ENCODE measurements around the gene ELAVL4.

Gene ELAVL4

DNA sequence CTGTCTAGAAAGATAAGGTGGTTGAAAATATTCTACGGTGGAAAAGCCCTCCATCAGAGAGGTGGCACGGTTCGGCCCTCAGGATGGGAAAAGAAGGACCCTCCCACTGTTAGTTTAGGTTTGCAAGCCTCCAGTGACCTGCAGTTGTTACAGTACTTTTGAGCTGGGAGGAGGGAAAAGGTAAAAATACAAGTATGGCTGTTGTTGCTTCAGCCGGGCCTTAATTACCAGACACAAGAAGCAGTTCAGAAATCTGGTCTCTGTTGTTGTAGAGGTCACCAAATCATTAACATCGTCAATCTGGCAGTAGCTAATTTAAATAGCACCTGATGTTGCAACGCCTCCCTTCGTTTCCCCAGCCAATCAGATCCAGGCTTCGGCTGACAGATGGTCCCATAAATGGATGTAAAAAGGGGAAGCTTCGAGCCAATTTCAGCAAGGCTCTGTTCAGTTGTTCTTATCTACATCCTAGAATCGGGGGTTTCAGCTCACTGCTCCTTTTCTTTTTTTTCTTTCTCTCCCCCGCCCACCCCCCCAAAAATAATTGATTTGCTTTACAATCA lies at the start of gene ELAVL4:
TSS of gene ELAVL4 (plus strand) at position 424 of the 563 bp plus-strand sequence. CDS start 270 bp downstream, outside the sequence.
- DNase-seq: no peak

DNA sequence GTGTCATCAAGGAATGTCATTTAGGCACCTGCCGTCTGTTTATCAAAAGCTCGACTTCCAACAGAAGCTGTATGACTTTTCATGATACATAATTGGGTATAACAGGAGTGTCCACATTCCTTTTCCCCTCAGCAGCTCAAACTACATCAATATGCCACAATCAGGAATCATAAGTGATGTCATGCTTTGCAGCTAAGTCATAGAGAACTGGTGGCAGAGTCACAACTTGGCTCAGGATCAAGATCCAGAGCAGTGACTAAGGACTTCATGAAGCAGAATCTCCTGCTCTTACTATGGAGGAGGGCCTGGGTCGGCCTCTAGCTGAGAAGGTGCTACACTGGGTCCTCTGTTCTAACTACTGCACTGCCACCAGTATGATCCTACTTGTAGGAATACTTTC lies 48.4 kb upstream of the ELAVL4 start:
- no peak for DNase-seq

DNA sequence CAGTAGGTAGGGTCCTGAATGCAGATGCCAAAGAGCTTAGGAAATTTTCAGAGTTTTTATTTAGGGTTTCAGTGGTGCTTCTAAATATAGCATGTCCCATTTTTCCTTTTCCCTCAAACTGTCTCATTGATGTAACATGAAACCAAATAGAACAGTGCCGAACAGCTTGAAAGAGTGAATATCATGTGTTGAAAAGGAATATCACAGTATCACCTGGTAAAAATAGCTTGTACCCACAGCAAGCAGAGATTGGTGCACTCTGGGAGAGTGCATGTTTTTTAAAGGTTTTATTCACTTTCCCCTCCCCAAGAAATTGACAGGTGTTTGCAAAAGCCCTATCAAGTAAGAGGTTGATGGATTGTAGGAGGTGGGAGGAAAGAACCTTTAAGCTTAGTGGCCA lies 41.9 kb upstream of the ELAVL4 start:
- no peak for DNase-seq

DNA sequence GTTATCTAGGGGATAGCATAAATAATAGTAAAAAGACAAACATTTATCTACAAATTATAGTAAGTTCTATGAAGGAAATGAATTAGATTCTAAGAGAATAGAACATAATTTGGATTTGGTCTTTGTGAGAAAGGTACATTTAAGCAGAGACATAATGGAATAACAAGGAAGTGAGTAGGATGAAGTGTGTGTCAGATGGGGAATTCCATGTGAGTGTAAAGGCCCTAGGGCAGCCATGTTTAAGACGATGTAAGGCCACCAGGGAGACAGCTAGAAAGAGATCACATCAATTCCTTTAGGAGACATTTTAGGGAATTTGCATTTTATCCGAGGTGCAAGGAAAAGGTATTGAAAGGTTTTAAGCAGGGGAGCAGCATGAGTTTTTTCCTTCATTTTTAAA lies 33.8 kb upstream of the ELAVL4 start:
- DNase-seq: no peak

DNA sequence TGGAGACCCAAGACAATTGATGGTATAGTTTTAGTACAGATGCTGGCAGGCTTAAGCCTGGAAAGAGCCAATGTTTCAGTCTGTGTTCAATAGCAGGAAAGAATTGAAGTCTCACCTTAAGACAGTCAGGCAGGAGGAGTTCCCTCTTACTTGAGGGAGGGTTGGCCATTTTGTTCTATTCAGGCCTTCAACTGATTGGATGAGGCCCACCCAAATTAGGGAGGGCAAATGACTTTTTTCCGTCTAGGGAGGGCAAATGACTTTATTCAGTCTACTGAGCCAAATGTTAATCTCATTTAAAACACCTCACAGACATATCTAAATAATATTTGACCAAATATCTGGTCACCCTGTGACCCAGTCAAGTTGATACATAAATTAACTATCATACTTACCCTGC lies 31.4 kb upstream of the ELAVL4 start:
- DNase-seq: no peak

DNA sequence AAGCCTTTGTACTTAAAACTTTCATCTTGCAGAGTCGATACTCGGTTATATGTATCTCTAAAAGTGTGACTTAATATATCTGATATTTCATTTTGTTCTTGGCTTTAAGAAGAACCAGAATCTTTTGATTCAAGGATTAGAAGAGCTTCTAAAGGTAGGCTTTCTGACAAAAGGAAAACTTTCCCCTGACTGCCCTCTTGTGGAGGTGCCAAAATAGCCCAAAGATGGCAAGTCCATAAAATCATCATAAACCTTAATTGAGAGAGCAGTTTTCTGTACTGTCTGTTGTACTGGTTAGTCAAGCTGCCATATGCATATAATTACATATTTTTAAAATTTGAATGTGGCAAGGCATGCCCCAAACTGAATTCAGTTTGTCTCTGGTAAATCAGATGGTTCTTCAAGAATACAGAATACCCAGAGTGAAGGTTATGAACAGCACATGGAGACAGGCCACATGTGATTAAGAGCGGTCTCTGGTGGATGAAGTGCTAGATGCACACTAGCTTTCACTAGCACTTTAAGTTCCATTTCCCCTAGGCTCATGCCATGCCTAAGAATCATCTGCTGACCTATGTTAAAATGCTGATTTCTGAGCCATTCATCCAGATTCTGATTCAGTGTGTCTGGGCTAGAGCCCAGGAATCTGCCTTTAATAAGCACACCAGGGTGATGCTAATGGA lies 27.7 kb upstream of the ELAVL4 start:
- DNase-seq: no peak

DNA sequence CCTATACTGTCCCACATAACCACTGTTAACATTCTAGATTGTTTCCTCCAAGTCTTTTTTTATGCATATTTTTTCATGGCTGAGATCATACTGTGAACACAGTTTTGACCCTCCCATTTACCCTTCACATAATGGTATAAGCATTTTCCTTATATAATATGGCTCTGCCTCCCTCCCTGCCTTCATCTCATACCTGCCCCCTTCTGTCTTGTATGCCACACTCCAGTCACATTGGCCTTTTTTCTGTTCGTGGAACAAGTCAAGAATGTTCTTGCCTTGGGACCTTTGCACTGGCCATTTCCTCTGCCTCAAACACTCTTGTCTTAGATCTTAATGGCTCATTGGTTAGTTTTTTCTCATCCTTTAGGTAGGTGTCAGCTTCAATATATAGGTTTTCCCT lies 24.3 kb upstream of the ELAVL4 start:
- no peak for DNase-seq

DNA sequence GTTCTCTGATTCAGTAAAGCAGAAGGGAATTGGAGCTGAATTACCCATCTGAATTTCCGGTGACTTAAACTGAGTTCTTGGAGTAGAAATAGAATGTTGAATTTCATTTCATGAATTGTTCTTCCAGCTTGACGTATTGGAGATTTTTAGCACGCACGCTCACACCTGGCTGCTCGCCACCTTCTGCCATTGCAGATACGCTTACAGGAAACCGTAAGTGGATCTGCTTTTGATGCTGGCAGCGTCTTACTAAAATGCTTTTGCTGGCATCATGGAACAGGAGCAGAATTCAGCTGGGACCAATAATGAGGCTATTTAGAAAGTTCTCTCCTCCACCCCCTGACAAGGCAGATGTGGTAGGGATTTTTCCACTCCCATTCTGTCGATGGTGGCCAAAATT lies 17.7 kb upstream of the ELAVL4 start:
- no peak for DNase-seq

DNA sequence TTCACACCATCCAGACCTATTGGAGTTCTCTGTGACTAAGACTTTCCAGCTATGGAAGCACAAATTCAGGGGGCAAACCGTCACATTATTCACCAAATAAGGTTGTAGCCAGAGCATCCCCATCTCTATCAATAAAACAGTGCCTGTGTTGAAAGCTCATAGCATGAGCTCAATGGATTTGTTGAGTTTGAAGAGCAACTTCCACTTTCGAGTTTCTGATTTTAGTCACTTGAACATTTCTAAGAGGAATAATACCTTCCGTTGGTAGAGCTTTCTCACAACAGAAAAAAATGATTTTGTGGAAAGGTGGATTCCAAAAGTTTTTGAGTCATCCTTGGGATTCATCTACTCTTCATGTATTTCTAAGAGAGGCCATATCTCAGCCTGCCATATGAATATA lies 13.0 kb upstream of the ELAVL4 start:
- no peak for DNase-seq

DNA sequence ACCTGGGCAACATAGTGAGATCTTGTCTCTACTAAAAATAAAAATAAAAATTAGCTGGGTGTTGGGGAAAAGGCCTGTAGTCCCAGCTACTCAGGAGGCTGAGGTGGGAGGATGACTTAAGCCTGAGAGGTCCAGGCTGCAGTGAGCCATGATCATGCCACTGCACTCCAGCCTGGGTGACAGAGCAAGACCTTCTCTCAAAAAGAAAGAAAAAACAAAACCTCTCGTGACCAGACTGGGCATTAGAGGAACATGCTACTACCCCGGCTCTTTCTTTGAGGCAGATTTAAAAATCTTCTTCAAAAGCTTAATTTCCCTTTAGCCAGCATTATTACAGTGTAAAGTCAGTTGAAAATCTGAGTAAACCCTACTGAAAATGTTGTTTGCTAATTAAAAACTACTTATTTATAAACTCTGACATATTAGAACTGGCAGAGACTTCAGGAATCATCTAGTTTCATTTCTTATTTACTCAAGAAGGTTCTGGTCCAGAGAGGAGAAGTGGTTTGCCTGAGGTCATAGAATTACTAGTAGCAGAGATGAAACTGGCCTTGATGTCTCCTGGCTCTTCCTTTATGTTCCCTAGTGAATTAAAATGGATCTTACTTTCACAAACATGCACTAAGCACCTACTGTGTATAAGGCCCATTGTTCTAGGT lies 11.6 kb upstream of the ELAVL4 start:
- no peak for DNase-seq

DNA sequence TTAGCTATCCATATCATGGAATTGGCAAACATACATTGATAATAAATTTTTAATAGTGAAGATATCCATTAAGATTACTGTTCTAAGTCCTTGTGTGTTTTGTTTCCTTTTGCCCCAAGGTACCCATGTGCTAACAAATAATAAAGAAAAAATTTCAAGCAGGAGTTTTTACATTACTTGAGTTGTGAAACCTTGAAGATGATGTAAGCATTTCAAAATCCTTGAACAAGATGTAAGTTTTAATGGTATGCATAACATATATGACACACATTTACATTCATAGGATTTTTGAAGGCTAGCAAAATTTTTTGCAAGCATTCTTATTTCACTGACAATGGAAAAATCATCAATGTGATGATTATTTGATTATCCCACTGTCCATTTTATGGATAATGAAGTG lies 10.9 kb upstream of the ELAVL4 start:
- DNase-seq: no peak

DNA sequence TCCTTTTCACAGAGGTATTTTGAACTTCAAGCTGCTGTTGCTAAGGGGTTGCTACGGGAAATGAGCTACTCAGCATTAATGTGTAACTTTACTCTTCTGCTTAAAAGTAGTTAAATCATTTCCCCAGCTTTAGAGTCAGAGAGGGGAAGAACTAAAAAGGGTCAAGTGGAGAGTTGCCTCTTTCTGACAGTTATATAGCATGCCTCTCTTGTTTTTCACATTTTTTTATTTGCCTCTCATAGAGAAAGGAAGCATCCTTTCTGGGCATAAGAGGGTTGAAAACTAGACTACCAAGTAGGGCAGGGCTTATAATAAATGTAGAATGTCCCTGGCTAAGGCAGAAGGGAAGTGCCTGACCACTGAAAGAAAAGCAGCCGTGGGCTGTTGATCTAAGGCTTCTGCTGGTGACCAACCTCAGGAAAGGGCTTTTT lies 10.1 kb upstream of the ELAVL4 start:
- DNase-seq: no peak

DNA sequence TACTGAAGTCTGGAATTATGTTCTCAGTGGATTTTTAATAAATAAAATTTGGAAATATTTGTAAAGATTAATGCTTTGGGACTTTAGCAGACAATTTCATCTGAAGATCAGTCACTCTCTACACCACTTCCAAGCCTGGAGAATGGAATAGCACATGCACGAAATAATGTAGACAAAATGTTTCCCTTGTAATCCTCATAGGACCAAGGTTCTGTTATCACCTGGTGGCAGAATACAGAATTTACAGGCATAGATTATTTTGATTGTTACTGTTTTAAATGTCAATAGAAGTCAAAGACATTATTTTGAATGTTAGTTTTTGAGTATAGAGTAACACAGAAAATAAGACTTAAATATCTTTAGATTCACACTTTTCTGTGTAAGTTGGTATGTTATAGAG lies 9.1 kb upstream of the ELAVL4 start:
- no peak for DNase-seq

DNA sequence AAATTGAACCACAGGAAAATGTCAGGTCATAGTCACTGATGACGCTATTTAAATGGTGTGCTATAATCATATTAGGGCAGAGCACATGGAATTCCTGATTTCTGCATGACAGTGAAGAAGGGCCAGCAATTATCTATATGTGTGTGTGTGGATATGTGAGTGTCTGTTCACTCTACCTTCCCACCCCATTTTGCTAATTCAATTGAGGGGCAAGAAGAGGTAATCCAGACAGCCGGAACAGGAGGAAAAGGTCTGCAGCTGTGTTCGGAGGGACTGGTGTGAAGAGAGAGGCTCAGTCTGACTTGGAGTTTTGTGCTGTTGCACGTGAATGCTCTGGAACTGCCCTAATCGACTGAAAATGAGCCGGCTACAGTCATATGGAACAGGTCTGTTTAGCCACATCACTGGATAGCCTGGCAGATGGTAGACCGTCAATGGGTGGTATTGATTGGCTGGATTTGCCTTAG lies 5.1 kb upstream of the ELAVL4 start:
- no peak for DNase-seq

DNA sequence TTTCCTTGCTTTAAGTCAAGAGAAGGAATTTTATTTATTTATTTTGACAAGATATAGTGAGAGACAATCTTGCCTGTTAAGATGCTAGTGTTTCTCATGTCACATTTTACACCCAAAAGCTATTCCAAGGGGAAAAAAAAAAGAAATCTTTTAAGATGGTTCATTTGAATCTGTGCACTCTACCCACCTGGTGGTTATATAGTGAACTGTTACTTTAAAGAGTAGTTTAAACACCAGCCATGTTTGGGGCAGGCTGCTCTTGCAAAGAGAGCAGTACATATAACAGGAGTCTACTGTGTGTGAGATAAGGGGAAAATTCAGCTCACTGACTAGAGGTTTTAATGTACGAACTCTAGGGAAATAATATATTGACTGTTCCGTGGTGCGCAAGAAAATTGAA lies 3.3 kb upstream of the ELAVL4 start:
- no peak for DNase-seq

DNA sequence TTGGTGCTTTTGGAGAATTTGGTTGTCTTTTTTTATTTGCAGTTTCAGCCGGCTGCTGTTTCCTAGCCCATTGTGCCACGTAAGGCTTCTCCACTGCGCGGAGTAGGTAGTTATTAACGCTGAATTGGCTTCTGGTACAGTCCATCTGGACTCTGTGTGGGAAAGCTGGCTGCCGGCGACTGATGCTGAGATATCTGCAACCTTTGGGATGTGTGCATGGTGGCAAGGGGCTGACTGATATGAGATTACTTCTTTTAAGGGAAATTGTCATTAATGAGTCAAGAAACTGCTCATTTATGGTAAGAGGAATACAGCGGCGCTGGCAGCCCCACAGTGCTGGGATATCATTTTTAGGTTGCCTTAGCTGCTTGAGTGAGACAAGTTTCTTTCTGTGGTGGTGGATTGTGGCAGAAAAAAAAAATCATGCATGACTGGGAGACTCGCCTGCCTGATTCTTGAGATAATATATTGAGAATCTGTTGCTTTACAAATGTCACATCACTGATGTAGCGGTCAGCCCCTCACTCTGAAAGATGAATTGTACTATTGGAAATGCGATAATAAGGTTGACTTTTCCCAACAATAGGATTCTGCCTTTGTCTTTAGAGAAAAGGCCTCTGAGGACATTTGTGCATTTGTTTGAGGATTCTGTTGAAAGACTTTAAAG lies 2.5 kb upstream of the ELAVL4 start:
- DNase-seq: no peak

DNA sequence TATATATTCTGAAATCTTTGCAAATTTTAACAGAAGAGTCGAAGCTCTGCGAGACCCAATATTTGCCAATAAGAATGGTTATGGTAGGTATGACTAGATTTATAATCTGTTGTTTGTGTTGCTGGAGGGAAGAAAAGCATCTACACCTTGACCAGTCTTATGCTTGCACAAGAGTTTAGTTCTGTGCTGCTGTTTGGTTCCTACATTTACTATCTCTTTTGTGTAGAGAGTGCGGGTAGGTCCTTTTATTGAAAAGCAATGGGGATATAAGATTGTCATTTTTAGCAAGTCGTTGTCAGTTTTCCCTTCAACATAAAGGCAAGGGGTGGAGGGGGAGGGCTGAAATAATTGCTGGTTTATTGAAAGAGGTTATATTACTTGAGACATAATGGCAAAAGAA lies 396 bp downstream of the ELAVL4 start:
- DNase-seq: no peak

DNA sequence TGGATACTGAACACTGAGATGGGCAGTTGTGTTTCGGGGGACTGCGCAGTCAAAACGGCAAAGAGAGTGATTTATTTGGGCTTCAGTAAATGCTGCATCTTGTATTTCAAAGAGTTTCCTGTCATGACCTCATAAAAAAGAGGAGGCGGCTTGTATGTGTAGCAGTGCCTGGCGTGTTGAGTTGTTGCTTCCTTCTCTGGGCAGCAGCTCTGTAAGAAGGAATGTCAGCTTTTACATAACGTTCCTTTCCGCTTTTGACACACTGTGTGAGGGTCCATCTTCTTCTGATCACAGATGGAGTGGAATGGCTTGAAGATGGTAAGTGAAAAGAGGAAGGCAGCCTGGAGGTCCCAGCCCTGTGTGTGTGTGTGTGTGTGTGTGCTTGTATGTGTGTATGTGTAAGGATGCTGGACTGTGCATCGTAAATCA lies 941 bp downstream of the ELAVL4 start:
- no peak for DNase-seq

DNA sequence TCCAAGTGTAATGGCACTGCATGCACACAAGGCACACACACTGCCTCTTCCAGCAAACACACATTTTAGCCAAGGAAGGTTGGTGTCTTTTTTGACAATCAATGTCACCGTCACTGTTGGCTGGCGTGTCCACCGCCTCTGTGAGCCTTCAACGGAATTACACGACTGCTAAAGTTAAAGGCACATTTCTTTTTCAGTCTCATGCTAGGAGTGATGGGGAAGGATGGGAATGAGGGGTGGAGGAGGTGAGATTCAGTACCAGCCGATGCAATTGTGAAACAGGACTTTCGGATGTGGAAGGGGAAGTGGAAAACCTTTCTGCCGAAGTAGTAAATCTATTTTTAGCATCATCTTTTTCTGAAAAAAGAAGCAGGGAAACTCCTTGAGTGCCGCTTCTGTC lies 1.4 kb downstream of the ELAVL4 start:
- DNase-seq: no peak

DNA sequence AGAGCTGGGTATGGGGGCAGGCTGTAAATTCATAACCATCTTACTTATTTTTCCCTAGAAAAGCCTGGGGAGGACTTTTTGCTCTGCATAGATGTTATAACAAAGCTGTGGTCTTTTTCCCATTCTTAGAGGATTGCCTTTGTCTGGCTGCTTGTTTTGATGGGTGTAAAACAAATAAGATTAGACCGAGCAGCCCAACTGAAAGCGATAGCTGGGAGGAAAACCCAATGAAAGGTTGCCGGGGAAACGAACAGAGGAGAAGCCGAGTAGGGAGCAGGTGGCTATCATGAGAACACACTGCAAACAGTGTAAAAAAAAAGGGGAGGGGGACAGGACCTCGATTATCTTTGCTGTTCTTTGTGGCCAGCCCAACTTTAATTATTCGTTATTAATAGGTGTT lies 1.9 kb downstream of the ELAVL4 start:
- DNase-seq: no peak

DNA sequence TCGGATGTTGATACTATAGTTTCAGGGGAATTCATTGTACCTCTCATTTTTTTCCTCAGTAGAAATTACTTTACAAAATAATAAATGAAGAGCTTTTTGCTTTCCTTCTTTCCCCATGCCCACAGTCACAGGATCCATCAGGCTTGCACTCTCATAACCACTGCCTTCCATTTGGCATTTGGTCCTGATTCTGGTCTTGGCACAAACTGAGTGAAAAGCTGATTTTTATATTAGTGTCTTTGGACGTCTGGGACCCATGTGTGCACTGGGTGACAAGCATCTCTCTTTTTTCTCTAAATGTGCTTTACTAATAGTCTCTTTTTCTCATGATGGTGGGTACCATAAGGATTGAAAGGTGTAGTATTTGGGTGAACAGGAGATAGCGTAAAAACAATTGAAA lies 2.8 kb downstream of the ELAVL4 start:
- DNase-seq: no peak

DNA sequence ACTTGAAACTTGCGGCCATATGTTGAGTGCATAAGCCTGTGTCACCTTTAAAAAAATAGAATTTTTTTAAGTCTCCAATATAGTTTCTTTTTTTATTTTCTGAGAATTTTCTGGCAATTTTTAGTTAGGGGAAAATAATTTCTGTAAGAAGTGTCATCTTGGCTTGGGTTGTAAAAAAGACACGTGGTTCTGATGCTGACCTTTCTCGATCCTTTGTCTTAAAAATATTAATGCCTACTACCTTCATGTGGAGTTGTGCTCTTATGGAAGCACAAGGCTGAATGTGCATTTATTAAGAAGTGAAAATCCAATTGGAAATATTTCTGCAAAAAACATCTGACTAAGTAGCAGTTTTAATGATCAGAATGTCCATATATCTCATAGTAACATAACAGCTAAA lies 3.5 kb downstream of the ELAVL4 start:
- no peak for DNase-seq

DNA sequence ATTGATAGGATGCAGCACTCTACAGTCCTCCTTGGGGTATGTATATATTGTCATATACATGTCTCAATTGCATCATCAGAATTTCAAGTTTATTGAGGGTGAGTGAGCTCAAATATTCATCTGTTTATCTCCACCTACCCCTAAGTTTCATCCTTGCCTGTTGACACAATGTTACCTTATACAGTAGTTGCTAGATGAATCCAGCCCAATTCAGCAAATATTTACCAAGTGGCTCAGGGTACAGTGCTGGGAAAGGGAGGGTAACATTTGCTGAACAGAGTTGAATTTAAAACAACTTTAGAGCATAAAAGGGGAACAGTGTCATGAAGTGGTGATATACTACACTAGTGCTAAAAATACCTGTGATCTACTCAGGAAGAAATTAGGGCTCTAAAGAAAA lies 14.4 kb downstream of the ELAVL4 start:
- no peak for DNase-seq
